Activated CD4-positive, CD25-positive, alpha-beta regulatory T cell treated with anti-CD3 and anti-CD28 coated beads, Interleukin-2, amount 50 U/mL, for 24 hours (primary cell): ENCODE measurements around the gene KDM4B.

Experiments used
- ATAC-seq, 2 donors: fragments of 150-1000 bp; cut with Tn5 transposase; one replicate each; pipeline ENCODE4 v1.10.0; 2021; ENCODE audit warnings: mild to moderate bottlenecking in 1 of 2, moderate library complexity in 1 of 2

Gene KDM4B

GRCh38 chr19:5036698-5037563, 68.0 kb downstream of the KDM4B start:
- ATAC-seq: no peak

DNA sequence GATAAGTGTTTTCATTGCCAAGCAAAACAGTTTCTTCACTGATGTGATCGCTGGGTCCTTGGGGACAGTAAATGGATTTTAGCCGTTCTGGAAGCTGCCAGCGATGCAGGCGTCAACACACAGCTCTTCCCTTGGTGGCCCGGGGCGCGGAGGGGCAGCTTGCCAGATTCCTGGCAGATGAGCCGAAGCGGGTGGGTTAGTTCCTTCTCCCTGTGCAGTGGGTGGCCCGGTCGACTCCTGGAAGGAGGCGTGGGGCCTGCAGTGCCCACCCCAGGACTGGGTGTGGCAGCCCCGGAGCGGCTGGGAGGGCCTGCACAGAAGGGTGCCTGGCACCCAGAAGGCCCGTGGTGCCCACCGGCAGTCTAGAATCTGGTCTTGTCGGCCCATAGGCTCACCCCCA, 69.0 kb downstream of the KDM4B start:
- no peak for ATAC-seq

DNA sequence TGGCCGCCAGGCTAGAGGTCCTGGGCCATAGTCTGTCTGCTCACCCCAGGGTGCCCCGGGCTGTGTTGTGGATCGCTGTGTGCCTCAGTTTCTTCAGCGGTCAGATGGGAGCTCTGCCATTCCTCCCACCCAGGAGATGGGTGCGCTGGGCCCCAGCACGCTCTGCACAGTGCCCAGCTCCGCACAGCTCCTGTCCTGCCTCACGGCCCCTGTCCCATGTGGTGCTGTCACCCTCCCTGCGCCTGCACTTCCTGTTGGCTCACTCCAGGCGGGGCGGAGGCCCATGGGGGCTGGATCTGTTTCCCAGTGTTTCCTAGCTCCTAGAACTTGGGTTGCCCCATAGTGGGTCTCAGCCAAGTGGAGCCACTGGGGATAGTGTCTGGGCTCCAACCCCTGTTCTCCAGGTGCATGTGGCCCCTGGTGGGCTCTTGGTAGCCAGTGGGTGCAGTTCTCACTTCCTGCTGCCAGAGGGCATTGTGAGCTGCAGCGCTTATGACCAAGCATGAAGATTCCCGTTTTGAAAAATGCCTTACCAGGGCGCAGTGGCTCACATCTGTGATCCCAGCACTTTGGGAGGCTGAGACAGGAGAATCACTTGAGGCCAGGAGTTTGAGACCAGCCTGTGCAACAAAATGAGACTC, 69.8 kb downstream of the KDM4B start:
- ATAC-seq: peak in 1 of 2 donors; percentile 13

DNA sequence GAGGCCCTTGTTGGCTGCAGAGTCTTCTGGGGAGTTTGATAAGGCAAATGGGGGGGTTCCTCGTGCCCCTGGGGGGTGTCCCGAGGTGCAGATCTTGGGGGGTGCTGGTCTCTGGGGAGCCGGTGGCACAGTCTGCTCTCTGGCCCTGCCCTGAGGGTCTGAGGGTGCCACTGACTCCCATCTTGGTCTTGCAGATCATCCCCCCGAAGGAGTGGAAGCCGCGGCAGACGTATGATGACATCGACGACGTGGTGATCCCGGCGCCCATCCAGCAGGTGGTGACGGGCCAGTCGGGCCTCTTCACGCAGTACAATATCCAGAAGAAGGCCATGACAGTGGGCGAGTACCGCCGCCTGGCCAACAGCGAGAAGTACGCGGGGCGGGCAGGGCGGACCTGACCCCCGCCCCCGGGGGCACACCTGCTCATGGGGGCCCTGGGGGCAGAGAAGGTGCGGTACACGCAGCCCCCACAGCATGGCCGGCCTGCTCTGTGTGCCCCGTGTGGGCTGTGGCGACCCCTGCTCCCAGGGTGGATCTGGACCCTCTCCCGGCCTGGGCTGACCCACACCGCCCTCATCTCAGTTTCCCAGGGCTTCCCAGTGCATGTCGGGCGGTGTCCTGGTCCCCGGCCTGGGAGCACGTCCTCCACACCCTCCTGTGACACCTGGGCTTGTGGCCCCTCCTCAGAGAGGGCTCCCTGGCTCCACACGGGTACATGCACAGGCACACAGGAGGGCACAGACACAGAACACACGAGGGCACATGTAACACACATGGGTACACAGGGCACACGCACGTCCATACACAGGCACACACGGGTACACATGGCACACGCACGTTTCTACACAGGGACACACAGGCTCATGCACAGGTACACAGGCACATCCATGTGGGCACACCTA, 71.0 kb downstream of the KDM4B start:
- ATAC-seq: no peak

- no peak for ATAC-seq
Observed at GRCh38 chr19:5040544-5041167, 71.7 kb downstream of the KDM4B start.

GRCh38 chr19:5041168-5041912, 72.4 kb downstream of the KDM4B start:
- no peak for ATAC-seq

DNA sequence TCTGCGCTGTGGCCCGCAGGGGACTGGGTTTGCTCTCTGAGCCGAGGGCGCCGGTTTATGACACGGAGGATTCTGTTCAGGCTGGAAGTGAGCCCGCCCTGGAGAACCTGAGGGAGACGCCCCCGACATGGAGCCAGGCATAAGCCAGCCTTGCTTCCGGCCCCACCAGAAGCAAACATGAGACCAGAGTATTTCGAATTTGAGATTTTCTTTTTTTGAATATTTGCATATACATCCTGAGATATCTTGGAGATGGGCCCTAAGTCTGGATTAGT, 72.9 kb downstream of the KDM4B start:
- ATAC-seq: no peak

- ATAC-seq: no peak
Observed at GRCh38 chr19:5042556-5042955, 73.6 kb downstream of the KDM4B start.

- no peak for ATAC-seq
Observed at GRCh38 chr19:5045029-5045428, 76.1 kb downstream of the KDM4B start.

DNA sequence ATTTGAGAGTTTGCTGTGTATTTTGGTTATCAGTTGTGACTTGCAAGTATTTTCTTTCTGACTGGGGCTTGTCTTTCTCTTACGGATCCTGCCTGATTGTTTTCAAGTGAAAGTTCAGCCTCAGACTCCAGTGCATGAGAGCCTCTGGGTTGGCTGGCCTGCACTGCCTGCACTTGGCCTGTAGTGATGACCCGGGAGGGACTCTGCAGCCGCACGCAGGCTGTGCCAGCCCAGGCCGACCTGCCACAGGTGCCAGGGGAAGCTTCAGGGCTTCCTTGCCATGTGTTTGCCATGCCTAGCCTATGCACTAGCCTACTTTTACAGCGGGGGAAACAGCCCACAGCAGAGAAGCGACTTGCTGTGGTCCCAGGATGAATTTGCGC, 77.0 kb downstream of the KDM4B start:
- no peak for ATAC-seq

- no peak for ATAC-seq
Observed at GRCh38 chr19:5046339-5047039, 77.6 kb downstream of the KDM4B start.

DNA sequence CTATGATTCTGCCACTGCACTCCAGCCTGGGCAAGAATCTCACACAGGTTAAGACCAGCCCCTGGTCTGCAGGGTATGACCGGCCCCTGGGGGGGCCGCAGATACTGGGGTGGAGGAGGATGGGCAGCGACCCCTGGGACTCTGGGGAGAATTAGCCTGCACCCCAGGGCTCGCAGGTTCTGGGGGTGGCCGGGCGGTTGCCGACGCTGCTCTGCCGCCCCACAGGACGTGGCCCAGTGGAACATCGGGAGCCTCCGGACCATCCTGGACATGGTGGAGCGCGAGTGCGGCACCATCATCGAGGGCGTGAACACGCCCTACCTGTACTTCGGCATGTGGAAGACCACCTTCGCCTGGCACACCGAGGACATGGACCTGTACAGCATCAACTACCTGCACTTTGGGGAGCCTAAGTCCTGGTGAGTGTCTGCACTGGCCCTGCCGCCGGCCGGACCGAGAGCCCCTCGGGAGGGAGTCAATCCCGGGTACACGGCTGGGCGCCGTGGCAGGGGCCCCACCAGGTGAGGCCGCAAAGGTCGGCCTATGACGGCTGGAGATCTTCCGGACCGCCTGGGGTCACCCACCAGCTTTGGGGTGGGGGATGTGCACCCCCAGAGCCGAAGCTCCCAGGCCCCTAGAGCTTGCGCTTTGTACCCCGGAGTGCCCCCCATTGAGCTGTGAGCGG, 78.5 kb downstream of the KDM4B start:
- no peak for ATAC-seq

DNA sequence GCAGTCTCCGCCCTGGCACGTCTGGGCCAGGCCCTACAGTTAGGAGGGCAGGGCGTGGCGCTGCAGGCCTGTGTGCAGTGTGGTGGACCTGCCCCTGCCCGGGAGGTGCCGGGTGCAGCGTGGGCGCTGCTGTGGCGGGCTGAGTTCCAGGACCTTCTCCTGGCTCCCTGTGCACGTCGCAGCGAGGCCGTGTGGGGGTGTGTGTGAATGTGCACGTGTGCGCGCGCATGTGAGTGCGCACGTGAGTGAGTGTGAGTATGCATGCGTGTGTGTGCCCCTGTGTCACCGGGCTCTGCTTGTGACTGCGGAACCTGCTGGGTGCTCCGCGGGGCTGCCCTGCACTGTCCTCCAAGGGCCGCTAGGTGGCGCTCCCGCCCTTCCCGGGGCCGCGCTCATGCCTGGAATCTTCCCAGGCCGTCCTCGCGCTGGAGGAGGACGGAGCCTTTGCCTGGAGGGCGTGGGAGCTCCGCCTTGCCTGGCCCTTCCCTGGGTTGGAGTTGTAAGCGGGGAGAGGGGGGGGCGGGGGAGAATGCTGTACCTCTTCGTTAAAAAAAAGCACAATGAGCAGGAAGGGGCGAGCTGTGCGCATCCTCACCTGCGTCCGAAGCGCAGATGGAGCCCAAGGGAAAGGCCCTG, 79.3 kb downstream of the KDM4B start:
- peak; percentile 58 to 76 for ATAC-seq

DNA sequence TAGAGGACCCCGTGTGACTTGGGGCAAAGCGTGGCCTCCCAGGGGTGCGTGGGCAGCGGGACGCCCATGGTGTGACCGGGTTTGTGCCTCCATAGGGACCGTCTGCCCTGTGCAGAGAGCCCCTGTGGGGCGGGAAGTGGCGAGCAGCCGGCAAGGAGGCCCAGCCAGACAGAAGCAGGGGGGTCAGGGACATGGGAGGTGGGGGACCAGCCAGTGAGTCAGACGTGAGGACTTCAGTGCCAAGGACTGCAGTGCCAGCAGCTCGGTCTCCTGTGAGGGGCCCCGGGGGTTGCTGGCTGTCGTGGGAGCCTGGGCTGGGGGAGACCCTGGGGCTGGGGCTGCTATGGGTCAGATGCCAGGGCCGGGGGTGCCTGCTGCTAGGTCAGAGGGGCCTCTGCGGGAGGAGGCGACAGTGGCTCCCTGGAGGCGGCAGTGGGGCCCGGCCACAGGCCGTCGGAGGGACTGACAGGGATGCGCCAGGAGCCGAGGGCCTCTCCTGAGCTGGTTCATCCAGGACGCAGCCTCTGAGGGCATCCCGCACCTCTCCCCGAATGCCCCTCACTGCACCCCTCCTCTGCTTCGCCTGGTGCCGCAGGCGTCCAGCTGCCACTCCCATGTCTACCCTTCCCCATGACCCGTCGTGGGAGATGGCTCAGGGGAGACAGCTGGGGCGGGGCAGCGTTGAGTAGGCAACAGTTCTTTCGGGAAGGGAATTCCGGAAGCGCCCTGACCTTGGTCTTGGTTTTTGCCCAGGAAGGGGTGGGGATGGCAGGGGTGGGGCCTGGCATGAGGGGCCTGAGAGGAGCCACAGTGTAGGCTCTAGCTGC, 80.0 kb downstream of the KDM4B start:
- no peak for ATAC-seq

GRCh38 chr19:5049561-5049960, 80.6 kb downstream of the KDM4B start:
- ATAC-seq: no peak

DNA sequence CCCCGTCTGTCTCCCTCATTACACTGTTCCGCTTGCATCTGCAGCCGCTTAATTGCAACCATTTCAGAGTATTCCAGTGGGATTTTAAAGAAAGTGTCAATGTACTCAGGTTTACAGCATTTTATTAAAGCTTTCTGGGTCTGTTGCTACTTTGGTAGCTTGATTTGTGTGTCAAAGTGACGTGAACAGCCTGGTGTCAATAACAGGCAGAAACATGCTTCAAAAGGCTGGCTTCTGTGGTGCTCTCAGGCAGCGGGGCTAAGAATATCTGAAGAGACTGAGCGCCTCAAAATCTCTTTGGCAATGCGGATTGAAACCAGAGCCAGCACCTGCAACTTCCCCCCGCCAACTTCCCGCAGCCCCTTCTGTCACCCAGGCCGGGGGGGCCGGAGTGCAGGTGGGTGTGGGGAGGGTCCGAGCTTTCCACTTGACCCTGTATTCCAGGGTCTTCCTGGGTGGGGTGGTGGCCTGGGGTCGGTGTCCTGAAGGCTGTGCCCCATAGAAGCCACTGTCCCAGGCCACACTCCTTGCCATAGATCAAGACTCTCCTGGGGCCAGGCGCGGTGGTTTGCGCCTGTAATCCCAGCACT, 81.2 kb downstream of the KDM4B start:
- ATAC-seq: no peak

GRCh38 chr19:5050905-5051304, 82.0 kb downstream of the KDM4B start:
- ATAC-seq: no peak

- ATAC-seq: no peak
Observed at GRCh38 chr19:5051619-5052018, 82.7 kb downstream of the KDM4B start.

GRCh38 chr19:5052515-5052914, 83.6 kb downstream of the KDM4B start:
- ATAC-seq: no peak
